PC-3 (cell line): ENCODE results near the gene MR1.

ENCODE experiments used
- EZH2 ChIP-seq: fragments of 300-600 bp; sonication (generic); IDR thresholded peaks from one replicate; pipeline ENCODE4 v1.6.1; 2017; ENCODE audit warnings: antibody characterized with exemption, mild to moderate bottlenecking, low read length; ENCODE audit not compliant: unreplicated experiment
- EZH2phosphoT487 ChIP-seq: fragments of 300-600 bp; sonication (generic); IDR thresholded peaks from 2 replicates; pipeline ENCODE4 v1.6.1; 2018; ENCODE audit warnings: mild to moderate bottlenecking, antibody characterized with exemption, low read length, borderline replicate concordance
- TF ChIP-seq, protein P1 (sequence below): fragments of 300-600 bp; sonication (generic); conservative IDR thresholded peaks from 2 replicates; pipeline ENCODE4 v1.5.1; 2017; ENCODE audit warnings: antibody characterized with exemption, low read depth, mild to moderate bottlenecking, low read length

DNA sequence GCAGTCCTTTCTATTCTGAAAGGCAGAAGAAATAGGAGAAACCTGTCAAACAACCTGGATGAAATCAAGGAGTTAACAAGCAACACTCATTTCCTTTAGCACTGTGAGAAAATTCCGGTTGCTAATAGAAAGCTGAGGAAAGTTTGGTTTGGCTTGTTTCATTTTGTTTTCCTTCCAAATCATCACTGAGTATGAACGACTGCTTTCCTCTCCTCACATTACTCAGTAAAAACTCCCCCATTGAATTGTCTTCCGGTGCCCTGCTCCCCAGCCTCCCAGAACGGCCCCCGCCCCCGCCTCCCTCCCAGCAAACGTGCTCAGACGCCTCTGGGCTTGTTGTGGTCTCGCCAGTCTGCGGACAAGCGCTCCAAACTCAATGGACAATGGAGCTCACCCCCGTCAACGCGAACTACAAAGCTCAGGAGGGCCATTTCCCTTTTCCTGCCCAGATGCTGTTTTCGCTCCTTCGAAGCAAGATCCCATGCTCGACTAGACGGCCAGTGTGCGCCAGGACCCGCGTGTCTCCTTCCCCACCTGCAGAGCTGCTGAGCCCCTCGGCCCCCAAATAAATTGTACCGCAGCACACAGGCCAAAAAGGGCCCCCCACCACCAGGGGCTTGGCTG is 11.9 kb upstream of the MR1 start:
- TF ChIP-seq, protein P1, sequence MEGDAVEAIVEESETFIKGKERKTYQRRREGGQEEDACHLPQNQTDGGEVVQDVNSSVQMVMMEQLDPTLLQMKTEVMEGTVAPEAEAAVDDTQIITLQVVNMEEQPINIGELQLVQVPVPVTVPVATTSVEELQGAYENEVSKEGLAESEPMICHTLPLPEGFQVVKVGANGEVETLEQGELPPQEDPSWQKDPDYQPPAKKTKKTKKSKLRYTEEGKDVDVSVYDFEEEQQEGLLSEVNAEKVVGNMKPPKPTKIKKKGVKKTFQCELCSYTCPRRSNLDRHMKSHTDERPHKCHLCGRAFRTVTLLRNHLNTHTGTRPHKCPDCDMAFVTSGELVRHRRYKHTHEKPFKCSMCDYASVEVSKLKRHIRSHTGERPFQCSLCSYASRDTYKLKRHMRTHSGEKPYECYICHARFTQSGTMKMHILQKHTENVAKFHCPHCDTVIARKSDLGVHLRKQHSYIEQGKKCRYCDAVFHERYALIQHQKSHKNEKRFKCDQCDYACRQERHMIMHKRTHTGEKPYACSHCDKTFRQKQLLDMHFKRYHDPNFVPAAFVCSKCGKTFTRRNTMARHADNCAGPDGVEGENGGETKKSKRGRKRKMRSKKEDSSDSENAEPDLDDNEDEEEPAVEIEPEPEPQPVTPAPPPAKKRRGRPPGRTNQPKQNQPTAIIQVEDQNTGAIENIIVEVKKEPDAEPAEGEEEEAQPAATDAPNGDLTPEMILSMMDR = no peak
- no peak for TF ChIP-seq EZH2
- TF ChIP-seq EZH2phosphoT487 = no peak
